Mucosa of gallbladder (tissue), 1 donor: ENCODE results near the gene QSOX1. TPM values are rescaled to one million over a fixed set of nuclear protein-coding genes. Genes with fewer than 3 reads are reported as not detected.
"Not testable (repeated sequence)": the region's sequence is repeated elsewhere in the genome, so short reads cannot be mapped to it uniquely, and the experiment has no call there.

ENCODE experiments used
- DNase-seq: peaks from one replicate; pipeline ENCODE4 v3.0.0-alpha.2; 2020; ENCODE audit warnings: low spot score
- total RNA-seq: library from RNA; stranded (reverse); gene quantifications from one replicate; pipeline ENCODE4 v1.2.1, GENCODE V29; 2021
- donor health status: DM: no; HTN: no; CAD: no.

QSOX1 gene
- total RNA-seq, 1 donor from 2014 or later = 395 TPM

DNA sequence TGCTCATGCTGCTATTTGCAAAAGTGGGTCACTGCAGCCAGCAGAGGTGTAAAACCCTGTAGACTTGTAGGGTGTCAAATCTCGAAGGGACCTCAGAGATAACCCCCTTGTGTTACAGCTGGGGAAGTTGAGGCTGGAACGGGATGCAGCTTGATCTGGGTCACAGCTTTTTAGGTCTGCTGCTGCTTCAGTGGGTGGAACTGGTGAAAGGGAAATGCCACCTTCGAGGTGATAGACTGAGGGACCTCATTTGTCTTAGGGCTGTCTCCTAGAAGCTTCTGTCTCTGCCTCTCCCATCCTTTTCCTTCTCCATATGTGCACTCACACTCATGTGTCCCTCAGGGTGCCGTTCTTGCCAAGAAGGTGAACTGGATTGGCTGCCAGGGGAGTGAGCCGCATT lies 35.4 kb downstream of the QSOX1 start:
- DNase-seq = no peak

DNA sequence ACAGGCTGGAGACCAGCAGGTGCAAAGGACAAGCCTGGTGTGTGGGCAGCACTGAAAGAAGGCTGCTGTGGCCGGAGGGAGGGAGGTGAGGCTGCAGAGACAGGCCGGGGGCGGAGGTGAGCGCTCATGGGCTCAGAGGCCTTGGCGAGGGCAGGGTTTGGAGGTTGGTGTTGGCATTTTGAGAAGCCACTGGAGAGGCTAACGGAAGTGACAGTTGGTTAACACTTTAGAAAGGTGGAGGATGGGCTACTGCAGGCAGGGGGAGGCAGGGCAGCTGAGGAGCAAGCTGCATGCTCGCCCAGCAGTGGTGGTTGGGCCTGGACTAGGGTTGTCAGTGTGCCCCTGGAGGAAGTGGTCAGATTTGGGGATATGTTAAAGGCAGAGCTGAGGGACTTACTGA lies 37.5 kb downstream of the QSOX1 start:
- no peak for DNase-seq

DNA sequence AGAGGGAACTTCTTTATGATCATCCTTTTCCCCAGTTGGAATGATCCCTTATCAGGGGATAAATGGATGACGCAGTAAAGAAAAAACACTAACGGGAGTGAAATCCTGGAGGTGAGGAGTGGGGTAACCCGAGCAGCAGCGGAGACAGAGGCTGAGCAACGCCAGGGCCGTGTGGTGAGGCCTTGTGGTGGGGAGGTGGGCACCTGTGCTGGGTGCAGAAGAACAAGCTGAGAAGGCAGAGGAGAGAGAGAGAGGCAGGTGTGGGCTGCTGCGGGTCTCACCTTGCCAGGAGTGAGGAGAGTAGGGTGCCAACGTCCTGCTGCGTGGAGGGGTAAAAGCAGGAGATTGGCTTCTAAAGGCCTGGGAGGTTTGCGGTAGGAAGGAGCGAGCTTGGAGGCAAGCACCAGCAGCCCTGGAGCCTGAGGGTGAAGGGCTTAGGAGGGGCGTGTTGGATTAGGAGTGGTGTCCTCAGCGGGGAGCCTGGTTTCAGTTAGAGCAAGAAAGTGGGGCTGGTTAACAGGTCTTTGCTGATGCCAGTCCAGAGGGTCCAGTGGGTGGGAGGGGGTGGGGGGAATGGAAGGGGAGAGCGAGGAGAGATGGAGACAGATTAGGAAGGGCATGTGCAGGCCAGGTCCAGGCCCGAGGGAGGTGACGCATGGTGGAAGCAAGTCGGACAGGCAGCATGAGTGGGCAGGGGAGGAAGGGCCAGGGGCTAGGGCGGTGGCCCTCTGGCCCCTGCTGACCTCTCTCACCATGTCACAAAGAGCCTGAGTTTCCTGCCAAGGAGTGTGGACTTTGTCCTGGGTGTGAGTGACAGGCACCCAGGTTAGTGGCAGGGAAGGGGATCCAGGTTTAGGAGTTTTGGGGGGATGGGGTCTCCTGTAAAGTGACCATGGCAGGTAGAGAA lies 38.7 kb downstream of the QSOX1 start:
- DNase-seq = no peak

GRCh38 chr1:180194048-180194425 lies 39.4 kb downstream of the QSOX1 start:
- DNase-seq = no peak

- DNase-seq = no peak
These were observed 40.0 kb downstream of the QSOX1 start for GRCh38 chr1:180194546-180195207.

DNA sequence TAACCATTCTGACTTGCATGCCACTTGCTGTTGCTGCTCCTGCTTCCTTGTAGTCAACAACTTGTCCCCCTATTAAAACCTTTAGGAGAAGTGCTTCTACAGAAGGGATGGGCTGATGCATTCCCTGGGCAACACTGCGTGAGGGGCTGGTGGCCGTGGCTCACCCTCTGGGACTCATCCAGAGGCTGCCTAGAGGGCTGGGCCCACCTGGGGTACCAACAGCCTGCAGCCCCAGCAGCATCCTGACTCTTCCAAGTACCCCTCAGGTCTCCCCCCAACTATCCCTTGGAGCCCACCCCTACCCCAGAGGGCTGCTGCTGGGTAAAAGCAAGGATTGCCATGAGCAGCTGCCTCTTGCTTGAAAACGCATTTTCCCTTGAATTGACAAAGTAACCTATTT lies 40.7 kb downstream of the QSOX1 start:
- no peak for DNase-seq

DNA sequence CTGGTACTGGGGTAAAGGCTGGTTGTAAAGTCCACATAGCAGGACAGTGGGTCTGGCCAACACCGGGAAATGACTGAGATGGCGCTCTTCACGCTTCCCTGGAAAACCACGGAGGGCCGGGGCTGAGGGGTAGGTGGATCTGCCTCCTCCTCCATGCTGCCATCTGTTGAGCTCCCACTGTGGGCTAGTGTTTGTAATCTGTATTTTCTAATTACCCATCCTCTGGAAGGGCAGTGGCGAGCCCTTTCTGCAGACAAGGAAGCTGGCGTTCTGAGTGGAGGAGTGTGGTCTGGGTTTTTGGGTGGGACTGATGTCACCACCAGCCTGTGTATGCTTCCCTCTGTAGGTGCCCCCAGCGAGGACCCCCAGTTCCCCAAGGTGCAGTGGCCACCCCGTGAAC lies 41.2 kb downstream of the QSOX1 start:
- DNase-seq = no peak

DNA sequence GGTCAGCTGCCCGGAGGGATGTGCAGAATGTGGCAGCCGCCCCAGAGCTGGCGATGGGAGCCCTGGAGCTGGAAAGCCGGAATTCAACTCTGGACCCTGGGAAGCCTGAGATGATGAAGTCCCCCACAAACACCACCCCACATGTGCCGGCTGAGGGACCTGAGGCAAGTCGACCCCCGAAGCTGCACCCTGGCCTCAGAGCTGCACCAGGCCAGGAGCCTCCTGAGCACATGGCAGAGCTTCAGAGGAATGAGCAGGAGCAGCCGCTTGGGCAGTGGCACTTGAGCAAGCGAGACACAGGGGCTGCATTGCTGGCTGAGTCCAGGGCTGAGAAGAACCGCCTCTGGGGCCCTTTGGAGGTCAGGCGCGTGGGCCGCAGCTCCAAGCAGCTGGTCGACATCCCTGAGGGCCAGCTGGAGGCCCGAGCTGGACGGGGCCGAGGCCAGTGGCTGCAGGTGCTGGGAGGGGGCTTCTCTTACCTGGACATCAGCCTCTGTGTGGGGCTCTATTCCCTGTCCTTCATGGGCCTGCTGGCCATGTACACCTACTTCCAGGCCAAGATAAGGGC lies 41.9 kb downstream of the QSOX1 start:
- no peak for DNase-seq

DNA sequence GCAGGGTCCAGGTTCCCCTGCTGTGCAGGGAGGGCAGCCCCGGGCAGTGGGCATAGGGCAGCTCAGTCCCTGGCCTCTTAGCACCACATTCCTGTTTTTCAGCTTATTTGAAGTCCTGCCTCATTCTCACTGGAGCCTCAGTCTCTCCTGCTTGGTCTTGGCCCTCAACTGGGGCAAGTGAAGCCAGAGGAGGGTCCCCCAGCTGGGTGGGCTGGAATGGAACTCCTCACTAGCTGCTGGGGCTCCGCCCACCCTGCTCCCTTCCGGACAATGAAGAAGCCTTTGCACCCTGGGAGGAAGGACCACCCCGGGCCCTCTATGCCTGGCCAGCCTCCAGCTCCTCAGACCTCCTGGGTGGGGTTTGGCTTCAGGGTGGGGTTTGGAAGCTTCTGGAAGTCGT lies 42.6 kb downstream of the QSOX1 start:
- no peak for DNase-seq

DNA sequence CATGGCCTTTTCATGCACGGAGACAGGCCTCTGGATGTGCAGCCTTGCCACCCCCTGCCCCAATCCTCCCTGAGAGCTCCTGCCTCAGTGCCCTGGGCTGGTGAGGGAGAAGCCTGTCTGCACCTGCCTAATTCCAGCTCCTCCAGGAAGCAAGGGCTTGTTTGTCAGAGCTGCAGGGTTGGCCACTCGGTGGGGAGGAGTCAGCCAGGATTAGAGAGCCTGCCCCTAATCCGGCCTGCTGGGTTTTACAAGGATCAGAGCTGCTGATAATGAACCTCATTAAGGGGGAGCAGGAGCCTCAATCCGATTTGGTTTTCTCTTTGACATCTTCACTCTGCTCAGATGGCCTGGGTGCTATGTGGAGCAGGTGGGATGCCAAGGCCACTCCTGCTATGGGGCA lies 43.5 kb downstream of the QSOX1 start:
- DNase-seq = no peak

GRCh38 chr1:180198611-180199010 lies 43.9 kb downstream of the QSOX1 start:
- DNase-seq = no peak

DNA sequence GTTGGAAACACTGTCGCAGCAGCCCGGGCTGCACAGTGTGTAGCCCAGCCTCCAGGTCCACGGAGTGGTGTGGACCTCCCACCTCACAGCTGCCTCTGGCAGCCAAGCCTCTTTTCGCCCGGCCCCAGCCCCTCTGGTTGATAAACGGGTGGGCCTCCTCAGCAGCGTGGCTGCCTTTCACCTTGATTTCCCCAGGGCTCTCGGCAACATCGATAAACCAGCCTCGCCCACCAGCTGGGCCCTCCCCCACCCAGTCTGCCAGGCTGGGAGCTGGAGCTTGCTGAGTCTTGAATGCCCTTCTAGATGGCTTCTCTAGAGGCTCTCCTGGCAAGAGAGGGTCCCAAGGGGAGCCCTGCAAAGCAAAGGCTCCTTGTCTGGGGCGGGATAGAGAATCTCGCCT lies 44.3 kb downstream of the QSOX1 start:
- no peak for DNase-seq

DNA sequence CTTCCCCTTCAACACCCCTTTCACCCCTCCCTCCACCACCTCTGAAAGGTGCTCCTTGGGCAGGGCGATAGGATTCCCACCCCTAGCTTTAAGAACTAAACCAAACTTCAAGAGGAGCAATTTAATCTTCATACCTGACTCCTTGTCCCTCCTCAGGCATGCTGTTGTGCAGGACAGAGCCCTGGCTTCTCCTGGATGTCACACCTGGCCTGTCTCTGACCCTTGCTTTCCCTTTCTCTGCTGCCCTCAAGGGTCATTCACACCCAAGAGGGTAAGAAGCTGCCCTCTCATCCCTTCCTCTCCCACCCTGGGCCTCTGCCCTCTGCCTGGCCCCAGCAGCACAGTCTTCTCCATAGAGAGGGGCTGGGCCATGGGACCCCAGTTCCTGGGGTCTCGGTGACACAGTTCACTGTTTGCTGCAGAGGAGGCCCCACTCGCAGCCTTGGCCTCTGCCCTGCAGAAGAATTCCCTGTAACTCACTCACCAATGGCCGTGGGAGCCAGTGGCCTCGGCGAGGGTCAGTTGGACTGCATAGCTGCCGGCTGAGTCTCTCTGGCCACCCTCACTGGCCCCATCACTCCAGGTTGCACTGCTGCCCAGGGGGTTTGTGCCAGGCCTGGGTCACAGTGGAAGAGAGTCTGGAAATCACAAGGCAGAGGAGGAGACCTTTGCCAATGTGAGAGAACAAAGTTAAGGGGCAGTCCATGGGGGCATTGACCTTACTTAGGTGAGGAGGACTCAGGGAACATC lies 47.0 kb downstream of the QSOX1 start:
- DNase-seq = no peak

GRCh38 chr1:180202588-180202987 lies 47.9 kb downstream of the QSOX1 start:
- not testable (repeated sequence) for DNase-seq

GRCh38 chr1:180204231-180204630 lies 49.6 kb downstream of the QSOX1 start:
- DNase-seq = no peak

DNA sequence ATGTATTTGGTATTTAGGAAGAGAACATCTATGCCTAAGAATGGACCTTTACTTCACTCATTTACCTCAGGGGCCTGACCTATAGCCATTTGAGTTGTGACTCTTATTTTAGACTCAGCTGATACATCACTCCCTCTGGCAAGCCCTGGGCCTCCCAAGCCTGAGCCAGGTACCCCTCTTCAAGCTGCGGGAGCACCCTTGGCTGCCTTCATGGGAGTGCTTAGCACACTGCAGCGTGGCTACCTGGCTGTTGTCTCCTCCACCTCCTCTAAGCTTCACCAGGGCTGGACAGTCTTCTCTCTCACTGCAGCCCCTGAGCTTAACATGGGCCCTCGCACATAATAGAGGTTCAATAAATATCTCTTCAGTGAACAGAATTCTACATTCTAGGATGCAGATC lies 51.9 kb downstream of the QSOX1 start:
- no peak for DNase-seq

- no peak for DNase-seq
These were observed 53.6 kb downstream of the QSOX1 start for GRCh38 chr1:180208264-180208663.

DNA sequence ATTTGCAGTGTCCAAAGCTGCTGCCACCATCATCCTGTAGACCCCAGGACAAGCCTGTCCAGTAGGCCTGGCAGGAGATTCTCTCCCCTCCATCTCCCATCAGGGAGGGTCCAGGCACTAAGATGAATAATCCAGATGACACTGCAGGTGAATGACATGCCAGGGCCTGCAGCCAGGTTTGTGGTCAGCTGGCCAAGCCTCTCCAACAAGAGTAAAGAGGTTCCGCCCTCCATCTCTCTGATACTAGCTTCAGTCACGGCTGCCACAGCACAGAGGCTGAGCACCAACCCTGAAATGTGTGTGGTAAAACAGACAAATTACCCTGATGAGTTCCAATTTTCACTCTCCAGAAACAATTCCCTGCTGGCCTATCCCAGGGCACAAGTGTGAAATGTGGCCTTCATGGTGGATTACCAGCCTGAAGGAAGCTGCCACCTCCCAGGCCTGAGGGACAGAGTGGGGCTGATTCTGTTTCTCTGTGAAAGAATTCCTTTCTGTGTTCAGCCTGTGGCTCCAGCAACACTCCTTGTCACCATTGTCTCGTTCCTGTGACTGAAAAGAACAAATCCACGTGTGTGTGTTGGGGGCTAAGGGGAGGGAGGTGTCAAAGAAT lies 55.4 kb downstream of the QSOX1 start:
- no peak for DNase-seq

DNA sequence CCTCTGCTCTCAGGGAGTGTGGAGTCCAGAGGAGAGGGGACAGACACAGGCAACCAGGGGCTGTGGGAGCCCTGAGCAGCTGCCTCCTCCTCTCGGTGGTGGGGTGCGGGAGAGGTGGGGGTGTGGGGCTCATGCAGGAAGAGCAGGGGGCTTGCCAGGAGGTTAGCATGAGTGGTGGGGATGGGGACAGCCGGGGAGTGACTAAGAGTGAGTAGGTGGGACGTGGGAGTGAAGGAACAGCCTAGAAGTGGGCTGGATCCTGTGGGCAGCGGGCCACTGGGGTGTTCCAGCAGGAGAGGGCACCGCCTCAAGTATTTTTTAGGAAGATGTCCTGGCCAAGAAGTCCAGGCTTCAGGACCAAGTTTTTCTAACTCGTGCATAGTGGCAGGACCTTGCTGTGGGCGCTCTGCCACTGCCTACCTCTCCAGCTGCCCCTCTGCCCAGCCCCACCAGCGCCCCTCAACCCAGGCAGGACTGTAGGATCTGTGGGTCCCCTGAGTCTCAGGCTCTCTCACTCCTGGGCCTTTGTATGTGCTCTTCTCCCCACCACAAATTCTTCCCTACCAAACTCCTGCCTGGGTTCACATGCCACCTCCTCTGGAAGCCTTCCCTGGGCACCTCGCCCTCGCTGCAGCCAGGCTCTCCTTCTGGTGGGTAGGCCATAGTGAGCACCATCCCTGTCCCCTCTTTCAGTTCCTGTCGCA lies 56.6 kb downstream of the QSOX1 start:
- no peak for DNase-seq

DNA sequence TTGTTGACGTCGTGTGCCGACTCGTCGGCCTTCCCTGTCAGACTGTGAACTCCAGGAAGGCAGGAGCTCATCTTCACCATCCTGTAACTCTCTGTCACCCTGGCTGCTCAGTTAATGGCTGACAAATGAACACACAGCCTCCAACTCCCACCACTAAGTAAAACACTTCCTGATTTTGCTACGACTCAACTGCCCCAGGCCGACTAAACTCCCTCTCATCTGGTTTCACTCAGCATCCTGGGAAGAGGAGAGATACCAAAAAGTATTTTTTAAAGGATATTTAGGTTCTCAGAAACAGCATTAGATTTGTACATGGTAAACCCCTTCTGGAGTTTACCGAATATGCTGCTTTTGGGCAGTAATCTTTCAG lies 57.2 kb downstream of the QSOX1 start:
- no peak for DNase-seq
